Activated T-helper 1 cell treated with anti-CD3 and anti-CD28 coated beads, Interleukin-2, amount 50 U/mL, for 16 hours (primary cell): Measurements from ENCODE around the gene NCEH1.
"Not testable (repeated sequence)": the region's sequence is repeated elsewhere in the genome, so short reads cannot be mapped to it uniquely, and the experiment has no call there.

Experiments
- DNase-seq, 2 donors: peaks; one replicate each; pipeline ENCODE4 v3.0.0-alpha.2; 2020; ENCODE audit warnings: low read depth in 1 of 2, low spot score in 1 of 2

NCEH1 gene

GRCh38 chr3:172708921-172709773, 1.7 kb downstream of the NCEH1 start:
- no peak for DNase-seq

- no peak for DNase-seq
Observed at GRCh38 chr3:172707967-172708366, 2.9 kb downstream of the NCEH1 start.

GRCh38 chr3:172707030-172707429, 3.8 kb downstream of the NCEH1 start:
- DNase-seq, result no peak

- DNase-seq, result no peak
Observed at GRCh38 chr3:172705170-172705569, 5.7 kb downstream of the NCEH1 start.

- DNase-seq, result no peak
Observed at GRCh38 chr3:172704001-172704400, 6.9 kb downstream of the NCEH1 start.

GRCh38 chr3:172702731-172703130, 8.1 kb downstream of the NCEH1 start:
- DNase-seq, result not testable (repeated sequence)

- DNase-seq, result no peak
Observed at GRCh38 chr3:172702256-172702655, 8.6 kb downstream of the NCEH1 start.

- no peak for DNase-seq
Observed at GRCh38 chr3:172701751-172702150, 9.1 kb downstream of the NCEH1 start.

DNA sequence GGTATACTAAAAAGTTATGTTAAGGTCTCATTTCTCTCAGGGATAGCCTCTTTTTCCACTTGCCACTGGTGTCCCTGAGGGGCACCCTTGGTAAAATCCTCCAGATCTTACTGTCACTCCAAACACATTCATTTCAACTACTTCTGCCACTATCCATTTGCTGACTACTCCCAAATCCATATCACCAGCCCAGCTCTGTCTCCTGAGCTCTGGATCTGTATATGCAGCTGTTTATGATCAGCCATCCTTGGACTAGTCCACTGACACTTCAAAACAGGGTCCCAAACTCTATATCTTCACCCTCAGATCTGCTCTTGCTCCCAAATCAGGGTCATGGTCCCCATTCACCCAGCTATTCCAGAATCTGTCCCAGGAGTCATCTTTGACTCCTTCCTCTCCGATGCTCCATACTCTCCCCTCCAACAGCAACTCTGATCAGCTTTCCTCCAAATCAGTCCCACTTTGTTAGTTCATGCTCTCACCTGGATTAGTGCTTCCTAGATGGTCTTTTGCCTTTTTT, 9.9 kb downstream of the NCEH1 start:
- DNase-seq, result no peak

DNA sequence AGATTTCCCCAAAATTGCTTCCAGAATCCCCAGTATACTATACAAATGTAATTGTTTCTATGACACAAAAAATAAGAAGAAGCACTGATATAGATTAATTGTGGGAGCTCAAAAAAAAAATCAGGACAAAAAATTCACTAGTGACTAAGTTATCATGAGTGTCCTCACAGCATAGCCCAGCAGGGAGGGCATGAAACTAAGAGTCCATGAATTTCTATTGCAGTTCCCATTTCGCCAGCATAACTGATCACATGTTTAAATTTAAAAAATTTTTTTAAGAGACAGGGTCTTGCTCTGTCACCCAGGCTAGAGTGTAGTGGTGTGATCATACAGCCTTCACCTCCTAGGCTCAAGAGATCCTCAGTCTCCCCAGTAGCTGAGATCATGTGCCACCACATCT, 10.6 kb downstream of the NCEH1 start:
- DNase-seq, result no peak

- no peak for DNase-seq
Observed at GRCh38 chr3:172699031-172699430, 11.8 kb downstream of the NCEH1 start.

- DNase-seq, result no peak
Observed at GRCh38 chr3:172698631-172699030, 12.2 kb downstream of the NCEH1 start.

DNA sequence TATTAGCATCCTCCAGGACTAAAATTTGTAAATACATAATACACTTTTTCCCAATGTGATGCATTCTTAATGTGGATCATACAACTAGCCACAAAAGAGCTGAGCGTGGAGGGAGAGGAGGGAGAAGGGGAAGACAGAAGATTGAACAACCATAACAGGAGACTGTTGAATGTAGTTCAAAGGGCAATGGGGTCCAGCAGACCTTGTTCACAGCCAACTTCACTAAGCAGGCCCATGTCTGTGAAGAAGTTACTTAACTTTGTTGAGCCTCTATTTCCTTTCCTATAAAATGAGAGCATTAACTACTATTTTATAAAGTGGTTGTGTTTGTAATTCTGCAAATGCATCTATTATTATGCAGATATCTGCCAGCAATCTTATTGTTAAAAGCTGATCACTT, 13.3 kb downstream of the NCEH1 start:
- no peak for DNase-seq

- no peak for DNase-seq
Observed at GRCh38 chr3:172696357-172696756, 14.5 kb downstream of the NCEH1 start.

DNA sequence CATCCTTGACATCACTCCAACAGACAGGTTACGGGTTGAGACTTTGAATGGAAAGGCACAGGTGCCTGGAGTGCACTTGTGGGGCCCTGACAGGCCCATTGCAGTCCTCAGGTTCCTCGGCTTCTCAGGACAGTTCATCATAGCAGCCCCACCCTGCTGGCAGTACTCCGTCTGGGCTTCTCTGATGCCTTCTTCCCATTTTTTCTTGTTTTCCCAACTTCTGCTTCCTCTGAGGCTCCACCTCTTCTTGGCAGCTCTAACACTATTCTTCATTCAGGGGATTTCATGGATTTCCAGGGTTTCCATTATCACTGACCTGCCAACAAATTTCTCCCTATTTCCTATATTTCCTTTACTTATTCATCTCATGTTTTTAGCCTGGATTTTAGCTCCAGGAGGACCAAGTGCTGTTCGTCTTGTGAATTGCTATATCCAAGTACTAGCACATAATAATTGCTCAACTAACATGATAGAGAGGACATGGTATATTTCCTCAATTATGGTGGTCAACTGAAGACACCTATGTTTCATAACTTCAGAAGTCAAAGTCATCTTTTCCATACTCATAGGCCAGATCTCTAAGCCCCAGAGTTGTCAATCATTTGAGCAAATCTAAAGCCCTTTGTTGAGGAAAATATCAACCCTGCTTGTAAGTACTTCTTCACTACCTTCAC, 16.2 kb downstream of the NCEH1 start:
- no peak for DNase-seq

DNA sequence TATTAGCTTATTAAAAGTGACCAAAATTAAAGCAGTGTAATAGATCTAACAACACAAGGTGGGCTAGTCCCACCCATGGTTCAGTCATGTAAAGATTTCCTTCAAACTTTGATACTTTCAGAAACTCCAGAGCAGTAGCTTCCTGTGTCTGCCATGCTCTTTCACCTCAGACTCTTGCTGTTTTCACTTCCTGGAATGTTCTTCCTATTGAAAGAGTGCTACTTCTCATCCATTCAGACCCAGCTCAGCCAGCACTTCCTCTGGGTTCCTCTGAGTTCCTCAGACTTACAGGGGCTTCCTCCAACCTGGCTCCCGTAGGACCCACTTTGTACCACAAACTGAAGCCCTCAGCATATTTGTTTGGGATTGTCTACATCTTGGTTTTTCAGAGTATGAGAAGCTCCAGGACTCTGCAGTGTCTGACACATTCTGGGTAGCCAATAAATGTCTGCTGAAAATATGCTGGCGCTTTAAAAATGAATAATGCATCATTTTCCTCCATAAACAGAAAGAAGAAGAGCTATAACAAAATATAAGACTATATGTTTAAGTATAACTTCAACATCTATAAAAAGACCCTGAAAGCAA, 18.0 kb downstream of the NCEH1 start:
- no peak for DNase-seq

DNA sequence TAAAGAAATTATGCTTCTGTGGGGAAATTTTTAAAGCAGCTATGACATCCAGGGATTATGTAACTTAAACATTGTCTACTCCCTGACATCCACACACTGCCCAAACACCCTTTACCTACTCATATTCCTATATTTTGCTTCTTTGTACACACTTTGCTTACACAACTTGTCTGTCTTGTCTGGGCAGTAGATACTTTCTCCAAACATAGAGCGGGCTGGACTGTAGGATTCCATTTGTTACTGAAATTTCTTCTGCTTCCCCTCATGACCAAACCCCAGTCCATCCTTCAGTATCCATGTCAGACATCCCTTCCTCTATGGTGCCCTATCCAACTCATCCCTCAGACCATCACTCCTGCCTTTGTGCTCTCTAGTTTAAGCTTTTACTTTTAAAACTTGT, 19.9 kb downstream of the NCEH1 start:
- no peak for DNase-seq

DNA sequence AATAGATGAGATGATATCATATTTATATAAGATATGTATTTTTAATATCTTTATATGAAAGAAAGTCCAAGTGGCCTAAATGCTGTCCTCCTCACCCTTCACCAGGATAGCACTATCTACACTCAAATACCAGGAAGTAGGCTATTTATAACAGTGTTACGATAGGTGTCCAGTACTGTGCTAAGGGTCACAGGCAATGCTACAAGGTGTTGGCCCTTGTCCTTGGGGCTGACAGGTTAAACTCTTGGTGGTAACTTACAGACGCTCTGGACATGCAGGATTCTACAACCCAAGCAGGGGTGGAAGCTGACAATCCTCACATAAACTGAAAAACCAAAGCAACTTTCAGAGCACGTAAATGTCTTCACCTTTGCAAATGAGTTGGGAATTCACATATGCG, 22.3 kb downstream of the NCEH1 start:
- no peak for DNase-seq

GRCh38 chr3:172687501-172687900, 23.4 kb downstream of the NCEH1 start:
- no peak for DNase-seq

- DNase-seq, result no peak
Observed at GRCh38 chr3:172685331-172686214, 25.3 kb downstream of the NCEH1 start.

DNA sequence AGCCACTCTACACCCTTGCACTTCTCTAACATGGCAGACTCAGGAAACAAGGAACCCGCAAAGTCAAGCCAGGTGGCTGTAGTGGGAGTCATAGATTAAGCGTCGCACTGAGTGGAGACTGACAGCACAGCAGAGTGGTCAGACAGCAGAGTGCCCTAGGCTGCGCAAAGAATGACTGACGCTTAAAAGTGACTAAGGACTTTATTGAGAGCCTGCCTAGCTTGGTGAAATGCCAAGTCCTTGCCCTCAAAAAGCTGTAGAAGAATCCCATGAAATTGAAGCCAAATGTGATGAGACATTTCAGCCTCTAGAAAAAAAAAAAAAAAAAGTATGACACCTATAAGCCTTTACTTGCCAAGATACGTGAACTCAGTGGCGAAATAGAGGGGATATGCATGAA, 30.2 kb downstream of the NCEH1 start:
- DNase-seq, result no peak
